Frontal cortex (tissue), 4 donors: ENCODE measurements around the gene GPR37. TPM values are rescaled to one million over a fixed set of nuclear protein-coding genes. Genes with fewer than 3 reads are reported as not detected.
A peak's percentile ranks its signal among the peaks of the same experiment; 100 is the strongest.

Experiments
- DNase-seq, 2 donors: peaks; one replicate each; pipeline ENCODE4 v3.0.0; 2012; ENCODE audit warnings: low spot score in 2 of 2
- FAIRE-seq: peaks from 2 replicates; lab custom pipeline; 2012; peaks lifted over from hg19 to GRCh38; lab: Jason Lieb, UNC
- total RNA-seq: library from RNA; depleted of rRNA; stranded (reverse); fragments of >200 nt; gene quantifications from one replicate; pipeline ENCODE4 v1.2.3, GENCODE V29; 2014
- donor health status: control.
- donor health status: control.
- donor health status: control.

Gene GPR37, protein sequence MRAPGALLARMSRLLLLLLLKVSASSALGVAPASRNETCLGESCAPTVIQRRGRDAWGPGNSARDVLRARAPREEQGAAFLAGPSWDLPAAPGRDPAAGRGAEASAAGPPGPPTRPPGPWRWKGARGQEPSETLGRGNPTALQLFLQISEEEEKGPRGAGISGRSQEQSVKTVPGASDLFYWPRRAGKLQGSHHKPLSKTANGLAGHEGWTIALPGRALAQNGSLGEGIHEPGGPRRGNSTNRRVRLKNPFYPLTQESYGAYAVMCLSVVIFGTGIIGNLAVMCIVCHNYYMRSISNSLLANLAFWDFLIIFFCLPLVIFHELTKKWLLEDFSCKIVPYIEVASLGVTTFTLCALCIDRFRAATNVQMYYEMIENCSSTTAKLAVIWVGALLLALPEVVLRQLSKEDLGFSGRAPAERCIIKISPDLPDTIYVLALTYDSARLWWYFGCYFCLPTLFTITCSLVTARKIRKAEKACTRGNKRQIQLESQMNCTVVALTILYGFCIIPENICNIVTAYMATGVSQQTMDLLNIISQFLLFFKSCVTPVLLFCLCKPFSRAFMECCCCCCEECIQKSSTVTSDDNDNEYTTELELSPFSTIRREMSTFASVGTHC
- 39.1 TPM for total RNA-seq

GRCh38 chr7:124765401-124766352 is at the start of gene GPR37:
GPR37 (minus strand) TSS chr7:124765792; CDS start chr7:124764976, 816 bp downstream.
- DNase-seq (peak; percentile 81 to 87), FAIRE-seq (no peak)

- FAIRE-seq, result no peak
- DNase-seq, result no peak
Measured at GRCh38 chr7:124813994-124814798, 48.6 kb upstream of the GPR37 start.

GRCh38 chr7:124812764-124813163 is 47.2 kb upstream of the GPR37 start:
- DNase-seq (no peak), FAIRE-seq (no peak)

GRCh38 chr7:124811341-124811740 is 45.7 kb upstream of the GPR37 start:
- FAIRE-seq (no peak), DNase-seq (no peak)

GRCh38 chr7:124810605-124811004 is 45.0 kb upstream of the GPR37 start:
- FAIRE-seq, result peak; percentile 80

GRCh38 chr7:124808206-124808605 is 42.6 kb upstream of the GPR37 start:
- DNase-seq (no peak), FAIRE-seq (no peak)

More at GRCh38 chr7:124810605-124811004, 45.0 kb upstream of the GPR37 start:
- no peak for DNase-seq

DNA sequence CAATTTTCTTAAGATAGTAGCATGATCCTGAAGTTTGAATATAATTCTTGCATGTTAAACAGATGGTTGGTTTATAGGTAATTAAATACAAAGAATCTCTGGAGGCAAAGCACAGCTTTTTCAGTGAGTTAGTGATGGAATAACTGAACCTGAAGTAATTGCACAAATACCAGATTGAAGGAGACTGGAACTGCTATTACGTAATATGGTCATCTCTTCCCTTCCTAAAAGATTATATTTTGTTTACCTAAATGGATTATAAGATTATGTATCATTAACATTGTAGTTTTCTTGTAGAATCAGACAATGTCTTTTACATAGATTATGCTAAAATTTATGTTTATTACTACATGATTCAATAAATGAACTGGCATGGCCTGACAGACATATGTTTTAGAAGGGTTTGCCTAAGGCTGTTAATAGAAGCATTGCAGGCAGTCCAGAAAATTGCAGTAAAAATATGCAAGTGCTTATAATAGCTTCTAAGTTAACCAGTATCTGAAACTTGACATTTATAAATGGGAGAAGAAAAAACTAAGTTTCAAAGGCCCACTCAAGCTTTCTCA is 35.8 kb upstream of the GPR37 start:
- DNase-seq (no peak), FAIRE-seq (no peak)

- DNase-seq, result no peak
- FAIRE-seq, result no peak
Measured at GRCh38 chr7:124800386-124800785, 34.8 kb upstream of the GPR37 start.

DNA sequence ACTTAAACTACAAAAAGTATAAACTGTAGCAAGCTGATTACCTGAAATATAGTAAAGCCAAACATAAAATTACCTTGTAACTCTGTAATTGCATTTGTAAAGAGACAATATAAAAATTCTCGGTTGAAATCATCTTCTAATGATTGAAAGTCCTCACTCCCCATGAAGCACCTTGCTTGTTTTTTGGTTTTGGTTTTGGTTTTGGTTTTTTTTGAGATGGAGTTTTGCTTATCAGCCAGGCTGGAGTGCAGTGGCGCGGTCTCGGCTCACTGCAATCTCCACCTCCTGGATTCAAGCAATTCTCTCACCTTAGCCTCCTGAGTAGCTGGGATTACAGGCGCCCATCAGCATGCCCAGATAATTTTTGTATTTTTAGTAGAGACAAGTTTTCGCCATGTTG is 33.9 kb upstream of the GPR37 start:
- FAIRE-seq, result no peak
- no peak for DNase-seq

- FAIRE-seq, result no peak
- DNase-seq, result no peak
Measured at GRCh38 chr7:124796771-124797170, 31.2 kb upstream of the GPR37 start.

- DNase-seq (no peak), FAIRE-seq (no peak)
Measured at GRCh38 chr7:124792696-124793095, 27.1 kb upstream of the GPR37 start.

DNA sequence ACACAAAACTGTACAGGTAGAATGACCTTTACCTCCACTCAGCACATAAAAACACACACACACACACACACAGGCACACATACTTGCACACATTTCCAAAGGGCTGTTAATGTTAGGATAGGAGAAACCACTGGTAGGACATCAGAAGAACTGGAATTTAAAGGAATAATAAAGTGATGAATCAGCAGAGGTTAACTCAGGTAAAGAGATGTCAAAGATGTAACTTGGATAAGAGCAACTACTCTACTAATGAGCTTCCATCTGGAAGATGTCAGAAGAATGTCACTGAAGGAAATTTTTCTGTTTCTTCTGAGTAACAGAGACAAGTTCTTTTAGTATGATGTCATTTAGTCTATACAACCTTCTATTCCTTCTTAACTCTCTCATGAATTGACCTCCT is 26.4 kb upstream of the GPR37 start:
- DNase-seq (no peak), FAIRE-seq (no peak)

- no peak for FAIRE-seq
- DNase-seq, result no peak
Measured at GRCh38 chr7:124791426-124791825, 25.8 kb upstream of the GPR37 start.

DNA sequence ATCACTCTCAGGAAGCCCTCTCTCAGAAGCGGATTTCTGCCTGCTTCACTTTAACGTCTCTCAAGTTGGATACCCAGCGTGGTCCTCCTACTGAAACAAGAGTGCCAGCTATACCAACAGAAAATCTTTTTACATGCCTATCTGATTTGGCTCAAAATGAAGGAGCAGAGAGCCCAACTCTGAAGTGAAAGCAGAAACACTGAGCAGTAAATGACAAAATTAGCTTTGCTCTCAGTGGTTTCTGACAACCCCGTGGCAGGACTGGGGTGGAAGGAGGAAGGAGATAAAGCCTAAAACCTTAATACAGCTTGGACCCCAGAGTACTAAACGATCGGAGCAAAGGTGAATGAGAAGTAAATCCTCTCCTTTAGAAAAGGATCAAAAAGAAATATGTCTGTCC is 25.1 kb upstream of the GPR37 start:
- no peak for DNase-seq
- FAIRE-seq, result no peak

DNA sequence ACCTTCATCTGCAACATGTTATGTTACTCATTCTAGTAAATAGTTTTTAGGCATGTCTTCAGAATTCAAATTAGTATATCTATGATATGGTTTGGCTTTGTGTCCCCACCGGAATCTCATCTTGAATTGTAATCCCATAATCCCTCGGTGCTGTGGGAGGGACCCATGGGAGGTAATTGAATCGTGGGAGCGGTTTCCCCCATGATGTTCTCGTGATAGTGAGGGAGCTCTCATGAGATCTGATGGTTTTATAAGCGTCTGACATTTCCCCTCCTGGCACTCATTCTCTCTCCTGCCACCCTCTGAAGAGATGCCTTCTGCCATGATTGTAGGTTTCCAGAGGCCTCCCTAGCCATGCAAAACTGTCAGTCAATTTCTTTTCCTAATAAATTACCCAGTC is 20.4 kb upstream of the GPR37 start:
- FAIRE-seq (no peak), DNase-seq (no peak)

DNA sequence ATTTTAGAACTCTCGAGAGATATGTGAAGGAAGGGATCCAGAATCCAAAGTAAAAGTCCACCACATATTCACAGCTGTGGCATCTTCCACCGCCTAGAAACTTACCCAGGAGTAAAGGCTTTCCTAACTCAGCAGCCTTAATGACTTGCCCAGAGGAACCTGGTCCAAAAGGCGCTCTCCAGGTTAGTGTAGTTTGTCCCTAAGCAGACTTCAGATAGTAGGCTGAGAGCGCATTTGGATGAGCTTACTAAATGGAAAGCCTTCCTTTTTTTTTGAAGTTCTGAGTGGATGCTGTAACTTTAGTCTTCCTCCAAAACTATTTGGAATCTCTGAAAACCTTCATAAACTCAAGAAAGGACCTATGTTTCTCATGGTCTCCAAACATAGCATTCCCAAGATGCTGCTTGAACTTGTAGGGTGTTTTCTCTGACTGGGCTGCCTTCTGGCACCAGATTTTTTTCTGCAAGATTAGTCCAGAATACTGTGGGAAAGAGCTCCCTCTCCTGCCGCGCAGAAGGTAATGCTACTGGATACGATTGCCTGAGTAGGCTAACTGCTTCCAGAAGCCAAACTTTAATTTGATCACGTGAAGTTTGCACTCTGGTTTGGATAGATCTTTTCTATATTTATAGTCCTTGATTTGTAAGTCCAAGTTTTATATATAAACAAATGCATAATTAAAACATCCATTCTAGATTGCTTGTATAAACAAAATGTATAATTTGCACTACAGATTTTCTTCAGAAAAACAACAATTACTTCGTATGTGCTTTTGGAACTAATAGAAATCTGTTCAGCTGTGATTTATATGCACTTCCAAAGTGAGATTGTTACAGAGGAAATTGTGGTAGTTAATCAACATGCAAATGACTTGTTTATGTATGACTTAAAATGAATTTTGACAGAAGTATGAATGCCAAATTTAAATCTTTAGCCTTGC is 19.6 kb upstream of the GPR37 start:
- FAIRE-seq (peak; percentile 93), DNase-seq (peak in 1 of 2 donors; percentile 46)

GRCh38 chr7:124783271-124783670 is 17.7 kb upstream of the GPR37 start:
- DNase-seq (no peak), FAIRE-seq (no peak)
